Endothelial cell of umbilical vein (primary cell): ENCODE results near the gene SLC35E4. TPM values are rescaled to one million over a fixed set of nuclear protein-coding genes. Genes with fewer than 3 reads are reported as not detected.

Experiments used
- BruUV-seq: library from RNA; stranded (reverse); fragments of 400-500 nt; replicated peaks from 2 replicates; lab custom pipeline; 2021; lab: Mats Ljungman, UMichigan
- CTCF ChIA-PET: fragments of 300-600, 350-600 bp; sonication (Branson Sonifier 250); formaldehyde crosslinking; loops from one replicate; lab custom pipeline; 2021; ENCODE audit warnings: antibody characterized with exemption, inconsistent platforms; lab: Charles Lee
- POLR2A ChIA-PET: fragments of 300-600, 350-600 bp; sonication (Branson Sonifier 250); formaldehyde crosslinking; loops from one replicate; lab custom pipeline; 2021; ENCODE audit warnings: antibody characterized with exemption, inconsistent platforms; lab: Charles Lee
- DNase-seq: peaks from one replicate; pipeline ENCODE4 v3.0.0-alpha.2; 2011; ENCODE audit warnings: low read depth, low spot score
- FAIRE-seq: peaks from 2 replicates; lab custom pipeline; 2011; peaks lifted over from hg19 to GRCh38; lab: Jason Lieb, UNC
- H2AFZ ChIP-seq: 2 replicates; pipeline ENCODE4 v1.6.0; 2012; ENCODE audit warnings: low read depth, low read length, control low read depth, inconsistent platforms
- H3K27ac ChIP-seq: 2 replicates; pipeline ENCODE4 v1.5.1; 2011; ENCODE audit warnings: low read depth, mild to moderate bottlenecking, control low read depth, low read length, moderate library complexity; ENCODE audit not compliant: insufficient read depth
- H3K27me3 ChIP-seq, 2 experiments: 2 replicates each; pipeline versions ENCODE4 v1.6.0 to v1.6.1; 2011; ENCODE audit warnings: low read length in 2 of 2, mixed read lengths in 1 of 2; ENCODE audit not compliant: control insufficient read depth in 2 of 2, insufficient read depth in 2 of 2
- H3K36me3 ChIP-seq, 2 experiments: 2 replicates in 1 of 2; 3 replicates in 1 of 2; pipeline ENCODE4 v1.5.1; 2011; ENCODE audit warnings: low read length in 2 of 2, mild to moderate bottlenecking in 1 of 2, moderate library complexity in 1 of 2; ENCODE audit not compliant: control insufficient read depth in 2 of 2, insufficient read depth in 2 of 2; ENCODE audit errors: extremely low read depth in 1 of 2
- H3K4me1 ChIP-seq: 3 replicates; pipeline ENCODE4 v1.5.1; 2011; ENCODE audit warnings: mild to moderate bottlenecking, low read length; ENCODE audit not compliant: control insufficient read depth, insufficient read depth; ENCODE audit errors: extremely low read depth
- H3K4me2 ChIP-seq: 2 replicates; pipeline ENCODE4 v1.6.1; 2011; ENCODE audit warnings: low read length, control low read depth, mixed read lengths; ENCODE audit not compliant: insufficient read depth
- H3K4me3 ChIP-seq, 3 experiments: fragments of 200-600 bp in 1 of 3; sonication (generic), shearing (Covaris generic) in 1 of 3; replicated peaks in 1 of 3; 2 replicates each; pipeline ENCODE4 v1.5.1; 2011 to 2016; ENCODE audit warnings: control low read depth in 3 of 3, low read length in 3 of 3, mild to moderate bottlenecking in 2 of 3, inconsistent platforms in 1 of 3, low read depth in 1 of 3, moderate library complexity in 1 of 3; ENCODE audit not compliant: insufficient read depth in 1 of 3
- H3K79me2 ChIP-seq: 2 replicates; pipeline ENCODE4 v1.6.0; 2012; ENCODE audit warnings: low read length, inconsistent platforms; ENCODE audit not compliant: control insufficient read depth, insufficient read depth
- H3K9ac ChIP-seq: replicated peaks from 2 replicates; pipeline ENCODE3; 2011; ENCODE audit warnings: low read length, control low read depth; ENCODE audit not compliant: insufficient read depth; ENCODE audit errors: extremely low read depth
- H3K9me1 ChIP-seq: replicated peaks from 3 replicates; pipeline ENCODE4 v1.6.0; 2011; ENCODE audit warnings: mild to moderate bottlenecking, low read length; ENCODE audit not compliant: control insufficient read depth, insufficient read depth; ENCODE audit errors: extremely low read depth
- H3K9me3 ChIP-seq: replicated peaks from 2 replicates; pipeline ENCODE4 v1.5.1; 2012; ENCODE audit warnings: low read length, inconsistent platforms; ENCODE audit not compliant: control insufficient read depth, insufficient read depth
- H4K20me1 ChIP-seq: replicated peaks from 2 replicates; pipeline ENCODE3; 2011; ENCODE audit warnings: mild to moderate bottlenecking, low read length; ENCODE audit not compliant: control insufficient read depth, insufficient read depth; ENCODE audit errors: extremely low read depth
- EZH2 ChIP-seq: IDR thresholded peaks from 2 replicates; pipeline ENCODE4 v1.6.1; 2012; ENCODE audit warnings: borderline replicate concordance, low read depth, mild to moderate bottlenecking, moderate library complexity, low read length, inconsistent platforms; ENCODE audit not compliant: severe bottlenecking
- FOS ChIP-seq: IDR thresholded peaks from 2 replicates; pipeline ENCODE4 v1.6.1; 2011; ENCODE audit warnings: mild to moderate bottlenecking, low read length, moderate library complexity, borderline replicate concordance; ENCODE audit not compliant: insufficient read depth
- GATA2 ChIP-seq: IDR thresholded peaks from 2 replicates; pipeline ENCODE4 v1.7.0; 2011; ENCODE audit warnings: low read depth, mild to moderate bottlenecking, moderate library complexity, mixed read lengths, low read length; ENCODE audit not compliant: insufficient read length, insufficient read depth
- JUN ChIP-seq: IDR thresholded peaks from 2 replicates; pipeline ENCODE4 v1.6.1; 2011; ENCODE audit warnings: borderline replicate concordance, low read depth; ENCODE audit not compliant: insufficient read length, insufficient read depth
- MYC ChIP-seq: IDR thresholded peaks from one replicate; pipeline ENCODE4 v1.6.1; 2011; ENCODE audit warnings: mild to moderate bottlenecking, low read depth, low read length
- POLR2A ChIP-seq: IDR thresholded peaks from 2 replicates; pipeline ENCODE4 v1.6.1; 2012; ENCODE audit warnings: low read depth, mild to moderate bottlenecking, control low read depth, low read length
- POLR2AphosphoS5 ChIP-seq: IDR thresholded peaks from 2 replicates; pipeline ENCODE4 v1.6.1; 2012; ENCODE audit warnings: low read depth, mild to moderate bottlenecking, control low read depth, low read length, moderate library complexity; ENCODE audit not compliant: insufficient read depth
- dilution Hi-C: fragments of 300-500 bp; cut with MboI; formaldehyde crosslinking; loops from one replicate; pipeline ENCODE4 v1.15.0; 2019; ENCODE audit warnings: low sequenced_read_pairs; ENCODE audit not compliant: extremely low pct_ligation_motif_present
- intact Hi-C: fragments of 100-400 bp; cut with micrococcal nuclease; formaldehyde crosslinking; loops from one replicate; pipeline ENCODE4 v1.10.0; 2022
- polyA plus RNA-seq, 4 experiments: library from polyadenylated mRNA; depleted of rRNA in 3 of 4; stranded (reverse) in 3 of 4; unstranded in 1 of 4; fragments of >200 nt; gene quantifications; 2 replicates each; pipeline versions ENCODE4 v1.2.1 to v1.2.3, GENCODE V29; 2011 to 2012; ENCODE audit warnings: missing spikeins in 1 of 4
- total RNA-seq: library from RNA; stranded (reverse); gene quantifications from 2 replicates; pipeline ENCODE4 v1.2.3, GENCODE V29; 2021
- TF ChIP-seq, protein P1 (sequence below): IDR thresholded peaks from 2 replicates; pipeline ENCODE4 v1.6.1; 2011; ENCODE audit not compliant: insufficient read depth, insufficient read length
- TF ChIP-seq, protein P2 (sequence below), 2 donors: IDR thresholded peaks; 1 replicate in 1 of 2; 2 replicates in 1 of 2; pipeline ENCODE4 v1.5.1; 2011; ENCODE audit warnings: low read length in 2 of 2, mild to moderate bottlenecking in 2 of 2, moderate library complexity in 2 of 2, control low read depth in 1 of 2, inconsistent platforms in 1 of 2, low read depth in 1 of 2; ENCODE audit not compliant: insufficient read depth in 1 of 2; ENCODE audit errors: extremely low read depth in 1 of 2

The SLC35E4 gene
- total and polyA plus RNA-seq, 2 donors (not counting 3 experiments of a cell fraction or from before 2014, with no cell fraction given), result 10.7 to 15.3 TPM

DNA sequence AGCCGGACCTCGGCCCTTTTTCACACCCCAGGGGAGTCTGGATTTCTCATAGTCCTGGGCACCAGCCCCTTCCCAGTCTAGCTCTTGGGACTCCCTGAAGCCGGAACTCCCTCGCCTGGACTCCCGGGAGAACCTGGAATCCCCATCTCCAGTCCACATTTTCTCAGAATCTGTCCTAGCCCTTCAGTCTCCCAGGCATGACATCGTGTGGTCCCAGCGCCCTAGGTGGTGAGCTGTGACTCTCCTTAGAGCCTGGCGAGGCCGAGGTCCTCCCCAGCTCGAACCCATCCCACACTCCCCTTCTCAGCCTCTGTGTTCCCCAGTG lies 32.8 kb downstream of the SLC35E4 start:
- FAIRE-seq (no peak), DNase-seq (no peak)
- Histone ChIP-seq H2AFZ (peak overlapping the region; percentile 93), H3K27ac (no peak overlapping the region), H3K4me1 (peaks cover 18% of the 10 kb centered on the region), H4K20me1 (no peaks in the 10 kb centered on the region), H3K4me3 (peak overlapping the region; percentile 35 to 71 (median 66)), H3K79me2 (no peaks in the 10 kb centered on the region), H3K4me2 (peak overlapping the region; percentile 89), H3K36me3 (peaks cover 0 to 9% of the 10 kb centered on the region in 2 experiments), H3K9ac (peak overlapping the region; percentile 18), H3K9me1 (no peaks in the 10 kb centered on the region), H3K9me3 (no peaks in the 10 kb centered on the region), H3K27me3 (no peaks in the 10 kb centered on the region)
- ChIA-PET CTCF (interaction anchor here (3.9 to 4.5 kb wide), 2 partner anchors 33 to 86 kb away, joined by 27 to 47 read pairs; partner anchors contain the start of gene SLC35E4), POLR2A (no interaction called here)
- intact Hi-C loops (no loop called here), dilution Hi-C loops (no loop called here)
- no TSS peak for BruUV-seq
- no peak for TF ChIP-seq JUN
- TF ChIP-seq FOS, result no peak
- TF ChIP-seq, protein P1, sequence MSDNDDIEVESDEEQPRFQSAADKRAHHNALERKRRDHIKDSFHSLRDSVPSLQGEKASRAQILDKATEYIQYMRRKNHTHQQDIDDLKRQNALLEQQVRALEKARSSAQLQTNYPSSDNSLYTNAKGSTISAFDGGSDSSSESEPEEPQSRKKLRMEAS, result no peak
- TF ChIP-seq POLR2AphosphoS5, result no peak
- no peak for TF ChIP-seq GATA2
- no peak for TF ChIP-seq MYC
- TF ChIP-seq, protein P2, sequence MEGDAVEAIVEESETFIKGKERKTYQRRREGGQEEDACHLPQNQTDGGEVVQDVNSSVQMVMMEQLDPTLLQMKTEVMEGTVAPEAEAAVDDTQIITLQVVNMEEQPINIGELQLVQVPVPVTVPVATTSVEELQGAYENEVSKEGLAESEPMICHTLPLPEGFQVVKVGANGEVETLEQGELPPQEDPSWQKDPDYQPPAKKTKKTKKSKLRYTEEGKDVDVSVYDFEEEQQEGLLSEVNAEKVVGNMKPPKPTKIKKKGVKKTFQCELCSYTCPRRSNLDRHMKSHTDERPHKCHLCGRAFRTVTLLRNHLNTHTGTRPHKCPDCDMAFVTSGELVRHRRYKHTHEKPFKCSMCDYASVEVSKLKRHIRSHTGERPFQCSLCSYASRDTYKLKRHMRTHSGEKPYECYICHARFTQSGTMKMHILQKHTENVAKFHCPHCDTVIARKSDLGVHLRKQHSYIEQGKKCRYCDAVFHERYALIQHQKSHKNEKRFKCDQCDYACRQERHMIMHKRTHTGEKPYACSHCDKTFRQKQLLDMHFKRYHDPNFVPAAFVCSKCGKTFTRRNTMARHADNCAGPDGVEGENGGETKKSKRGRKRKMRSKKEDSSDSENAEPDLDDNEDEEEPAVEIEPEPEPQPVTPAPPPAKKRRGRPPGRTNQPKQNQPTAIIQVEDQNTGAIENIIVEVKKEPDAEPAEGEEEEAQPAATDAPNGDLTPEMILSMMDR (IDR thresholded peaks at IDR 0.05; ENCODE audit: extremely low read depth in 1 of 2, insufficient read depth in 1 of 2, low read depth in 1 of 2, low read length in 2 of 2), result no peak
- TF ChIP-seq POLR2A, result no peak
- TF ChIP-seq EZH2, result no peak
